Superior temporal gyrus (tissue), 1 donor: ENCODE measurements around the gene AFTPH.
A peak's percentile ranks its signal among the peaks of the same experiment; 100 is the strongest.

Experiments used
- DNase-seq: peaks from one replicate; pipeline ENCODE4 v3.0.0-alpha.2; 2016; ENCODE audit errors: extremely low spot score

AFTPH gene

GRCh38 chr2:64523666-64524603 lies at the start of gene AFTPH:
Gene AFTPH (plus strand): TSS chr2:64524328. CDS start chr2:64551475, 27,147 bp downstream.
- peak; percentile 99 for DNase-seq

GRCh38 chr2:64474636-64475035 lies 49.5 kb upstream of the AFTPH start:
- no peak for DNase-seq

DNA sequence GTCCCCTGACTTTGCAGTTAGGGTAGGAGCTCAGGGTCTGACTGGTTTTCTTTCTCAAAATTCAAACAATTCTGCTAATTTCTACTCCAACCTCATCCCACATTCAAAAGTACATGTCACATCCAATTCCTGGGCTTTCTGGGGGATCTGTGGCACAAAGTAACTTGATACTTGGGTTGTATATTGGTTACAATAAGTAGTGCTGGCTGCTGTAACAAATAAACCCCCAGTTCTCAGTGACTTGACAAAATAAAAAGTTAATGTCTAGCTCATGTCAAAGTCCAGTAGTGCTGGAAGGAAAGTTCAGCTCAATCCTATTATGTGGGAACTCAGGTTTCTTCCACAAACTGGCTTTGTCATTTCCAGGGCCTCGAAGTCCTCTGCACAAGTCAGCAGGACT lies 47.1 kb upstream of the AFTPH start:
- no peak for DNase-seq

DNA sequence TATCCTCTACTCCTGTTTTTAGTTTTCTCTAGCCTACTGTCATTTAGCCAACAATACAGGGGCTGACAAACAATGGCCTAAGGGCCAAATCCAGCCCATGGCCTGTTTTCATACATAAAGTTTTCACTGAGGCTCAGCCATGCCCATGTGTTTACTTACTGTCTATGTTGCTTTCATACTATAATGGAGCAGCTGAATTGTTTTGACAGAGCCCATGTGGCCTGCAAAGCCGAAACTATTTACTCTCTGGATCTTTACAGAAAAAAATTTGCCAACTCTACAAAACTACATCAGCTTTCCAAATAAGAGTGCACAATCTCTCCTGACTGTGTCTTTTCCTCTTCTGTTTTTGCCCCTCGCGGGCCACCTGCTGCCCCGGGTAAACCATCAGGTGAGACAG lies 46.1 kb upstream of the AFTPH start:
- no peak for DNase-seq

DNA sequence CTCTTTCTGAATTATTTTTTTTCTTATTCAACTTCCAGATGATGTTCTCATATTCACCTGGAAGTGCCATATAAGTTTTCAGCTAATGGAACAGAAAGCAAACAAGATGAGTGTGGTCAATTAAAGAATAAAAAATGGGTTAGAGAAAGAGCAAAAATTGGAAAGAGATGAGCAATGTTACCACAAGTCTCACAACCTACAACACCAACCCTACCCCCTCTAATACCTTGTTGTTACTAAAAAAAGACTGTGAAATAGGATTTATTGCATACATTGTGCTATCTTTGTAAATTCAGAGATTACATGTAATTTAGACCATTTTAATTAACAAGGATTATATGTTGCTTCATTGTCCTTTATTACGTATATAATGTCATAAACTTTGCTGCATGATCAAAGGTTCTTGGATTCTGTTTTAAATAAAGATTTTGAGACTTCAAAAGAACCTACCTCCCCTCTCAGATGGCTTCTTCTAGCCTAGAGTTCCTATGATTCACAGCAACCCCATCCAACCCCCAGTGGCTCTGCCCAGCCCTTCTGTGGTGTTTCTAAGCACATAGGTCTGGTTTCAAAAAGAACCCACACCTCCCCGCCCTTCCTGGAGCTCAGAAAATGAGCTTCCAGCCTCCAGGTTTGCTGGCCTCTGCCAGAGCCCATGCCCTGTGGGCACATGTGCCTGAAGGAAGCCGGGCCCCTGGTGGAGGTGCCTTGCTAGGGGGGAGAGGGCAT lies 45.5 kb upstream of the AFTPH start:
- no peak for DNase-seq

- no peak for DNase-seq
Observed at GRCh38 chr2:64479259-64480117, 44.6 kb upstream of the AFTPH start.

DNA sequence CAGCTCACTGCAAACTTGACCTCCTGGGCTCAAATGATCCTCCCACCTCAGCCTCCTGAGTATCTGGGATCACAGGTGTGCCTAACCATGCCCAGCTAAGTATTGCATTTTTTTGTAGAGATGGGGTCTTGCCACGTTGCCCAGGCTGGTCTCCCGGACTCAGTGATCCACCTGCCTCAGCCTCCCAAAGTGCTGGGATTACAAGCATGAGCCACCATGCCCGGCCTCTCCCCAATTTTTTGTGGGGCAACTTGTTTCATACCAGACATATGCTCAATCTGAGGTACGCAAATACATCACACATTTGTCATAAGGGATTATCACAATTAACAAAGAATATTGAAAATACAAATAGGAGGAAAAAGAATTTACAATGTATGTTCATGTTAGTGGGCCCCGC lies 42.5 kb upstream of the AFTPH start:
- no peak for DNase-seq

- no peak for DNase-seq
Observed at GRCh38 chr2:64482243-64482642, 41.9 kb upstream of the AFTPH start.

DNA sequence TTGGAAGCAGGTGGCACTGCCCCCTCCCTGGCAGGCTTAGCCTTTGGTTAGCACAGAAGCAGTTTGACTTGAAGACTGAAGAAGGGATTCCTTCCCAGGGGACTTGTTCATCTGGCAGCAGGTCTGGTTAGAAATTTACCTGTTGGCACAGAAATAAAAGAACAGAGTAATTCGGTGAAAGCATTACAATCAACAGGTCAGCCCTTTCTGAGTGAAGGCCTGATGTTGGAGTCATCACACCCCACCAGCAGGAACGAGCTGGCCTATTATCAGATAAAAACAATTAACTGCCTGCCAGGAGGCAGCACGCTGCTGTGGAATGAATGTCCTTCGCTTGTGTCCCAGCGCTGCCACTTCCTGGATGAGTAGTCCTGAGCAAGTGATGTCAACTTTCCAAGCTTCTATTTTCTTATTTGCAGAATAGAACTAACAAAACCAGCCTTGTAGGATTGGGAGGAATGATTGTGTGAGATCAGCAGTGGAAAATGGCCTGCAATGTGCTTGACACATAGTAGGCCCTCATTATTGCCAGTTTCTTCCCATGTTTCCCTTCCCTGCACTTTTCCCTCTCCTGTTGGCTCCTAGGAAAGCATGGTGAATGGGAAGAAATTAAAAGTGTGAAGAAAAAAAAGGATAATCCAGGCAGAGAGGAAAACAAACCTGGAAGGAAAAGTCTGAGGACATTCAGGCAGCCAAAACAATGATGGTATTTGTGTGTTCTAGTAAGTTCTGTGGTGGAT lies 41.2 kb upstream of the AFTPH start:
- DNase-seq, result no peak

DNA sequence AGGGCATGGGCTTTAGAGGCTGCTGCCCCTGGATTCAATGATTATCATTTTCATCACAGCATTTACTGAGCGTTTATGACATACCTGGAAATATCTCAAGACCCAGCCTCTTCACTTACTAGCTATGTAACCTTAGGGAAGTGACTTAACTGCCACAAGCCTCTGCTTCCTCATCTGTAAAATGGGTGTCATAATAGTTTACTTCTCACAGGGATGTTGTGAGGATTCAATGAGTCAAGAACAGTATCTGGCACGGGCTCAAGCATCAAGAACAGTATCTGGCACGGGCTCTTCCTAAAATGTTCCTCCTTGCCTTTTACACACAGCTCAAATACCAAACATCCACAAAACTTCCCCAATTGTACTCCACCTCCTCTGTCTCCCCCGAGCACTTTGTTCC lies 38.8 kb upstream of the AFTPH start:
- no peak for DNase-seq

- no peak for DNase-seq
Observed at GRCh38 chr2:64485961-64486360, 38.2 kb upstream of the AFTPH start.

GRCh38 chr2:64487256-64488049 lies 36.7 kb upstream of the AFTPH start:
- no peak for DNase-seq

GRCh38 chr2:64488050-64488974 lies 35.8 kb upstream of the AFTPH start:
- peak; percentile 83 for DNase-seq

GRCh38 chr2:64489081-64489751 lies 34.9 kb upstream of the AFTPH start:
- no peak for DNase-seq

- DNase-seq, result no peak
Observed at GRCh38 chr2:64491426-64491825, 32.7 kb upstream of the AFTPH start.

GRCh38 chr2:64492272-64492671 lies 31.9 kb upstream of the AFTPH start:
- no peak for DNase-seq

- DNase-seq, result no peak
Observed at GRCh38 chr2:64492821-64493220, 31.3 kb upstream of the AFTPH start.

DNA sequence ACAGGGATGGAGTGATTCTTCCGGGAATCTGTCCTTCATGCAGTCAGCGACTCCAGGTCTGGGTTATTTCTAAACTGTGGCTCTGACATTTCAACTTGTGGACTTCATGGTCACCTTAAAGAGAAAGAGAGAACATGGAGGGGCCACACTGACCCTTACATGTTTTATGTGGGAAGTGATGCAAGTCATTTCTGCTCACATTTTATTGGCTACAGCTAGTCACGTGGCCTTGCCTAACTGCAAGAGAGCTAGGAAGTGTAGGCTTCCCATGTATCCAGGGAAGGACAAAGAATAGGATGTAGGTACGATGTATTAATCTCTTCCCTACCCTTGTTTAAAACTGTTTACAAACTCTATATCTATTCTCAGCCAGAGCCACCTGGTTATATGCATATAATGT lies 30.3 kb upstream of the AFTPH start:
- no peak for DNase-seq

DNA sequence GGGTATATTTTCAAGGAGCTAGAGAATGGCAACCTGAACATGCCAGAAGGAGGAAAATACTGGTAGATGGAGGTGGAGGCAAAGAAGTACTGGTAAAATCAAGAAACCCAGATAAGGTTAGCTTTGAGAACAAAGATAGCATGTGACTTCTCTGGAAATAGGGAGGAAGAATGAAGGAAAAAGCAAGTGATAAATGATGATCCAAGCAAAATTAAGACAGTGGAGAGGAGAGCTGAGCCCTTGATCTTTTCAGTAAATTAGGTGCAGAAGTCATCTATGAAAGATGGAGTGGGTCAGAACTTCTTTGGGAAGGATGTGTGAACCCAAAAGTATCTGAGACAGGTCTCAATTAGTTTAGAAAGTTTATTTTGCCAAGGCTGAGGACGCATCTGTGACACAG lies 25.7 kb upstream of the AFTPH start:
- no peak for DNase-seq
